ENCODE measurements around the gene DRICH1. TPM values are rescaled to one million over a fixed set of nuclear protein-coding genes. Genes with fewer than 3 reads are reported as not detected.
"Not testable (repeated sequence)": the region's sequence is repeated elsewhere in the genome, so short reads cannot be mapped to it uniquely, and the experiment has no call there.

The DRICH1 gene, protein sequence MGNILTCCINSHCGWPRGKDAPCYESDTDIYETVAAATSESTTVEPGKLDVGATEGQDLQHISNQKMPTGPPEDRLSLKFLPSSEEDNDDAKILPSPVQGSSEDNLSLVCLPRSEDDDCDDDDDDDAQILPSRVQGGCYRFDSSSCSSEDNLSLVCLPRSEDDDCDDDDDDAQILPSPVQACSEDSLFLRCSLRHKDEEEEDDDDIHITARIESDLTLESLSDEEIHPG
- polyA plus RNA-seq (ENCODE audit: insufficient read length in 4 of 4) = 1 to 10 TPM in 3 of 4 donors, under 1 TPM in 1; 0.59 to 7.1 (median 2.5) TPM

DNA sequence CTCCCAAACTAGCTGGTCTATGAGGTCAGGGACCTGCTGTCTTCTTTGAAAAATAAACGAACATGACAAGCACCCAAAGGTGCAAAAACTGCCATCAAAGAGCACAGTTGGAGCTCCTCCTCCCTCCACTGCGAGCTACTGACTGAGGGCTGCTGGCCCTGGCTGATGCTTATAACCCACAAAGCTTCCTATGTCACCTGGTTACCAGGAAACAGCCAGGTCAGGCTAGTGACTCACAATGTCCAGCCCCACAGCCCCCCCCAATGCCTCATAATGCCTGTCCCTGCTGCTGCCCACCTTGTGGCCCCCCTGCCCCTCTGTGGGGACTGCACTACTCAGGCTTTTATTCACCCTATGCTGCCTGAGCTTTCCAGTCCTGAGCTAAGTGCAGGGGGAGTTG lies at the start of gene DRICH1:
Gene DRICH1 (minus strand): TSS at position 144 of the 400 bp plus-strand sequence. CDS start 298 bp downstream, outside the sequence.
- no peak for DNase-seq (ENCODE audit: low read depth in 4 of 4, low spot score in 2 of 4)

DNA sequence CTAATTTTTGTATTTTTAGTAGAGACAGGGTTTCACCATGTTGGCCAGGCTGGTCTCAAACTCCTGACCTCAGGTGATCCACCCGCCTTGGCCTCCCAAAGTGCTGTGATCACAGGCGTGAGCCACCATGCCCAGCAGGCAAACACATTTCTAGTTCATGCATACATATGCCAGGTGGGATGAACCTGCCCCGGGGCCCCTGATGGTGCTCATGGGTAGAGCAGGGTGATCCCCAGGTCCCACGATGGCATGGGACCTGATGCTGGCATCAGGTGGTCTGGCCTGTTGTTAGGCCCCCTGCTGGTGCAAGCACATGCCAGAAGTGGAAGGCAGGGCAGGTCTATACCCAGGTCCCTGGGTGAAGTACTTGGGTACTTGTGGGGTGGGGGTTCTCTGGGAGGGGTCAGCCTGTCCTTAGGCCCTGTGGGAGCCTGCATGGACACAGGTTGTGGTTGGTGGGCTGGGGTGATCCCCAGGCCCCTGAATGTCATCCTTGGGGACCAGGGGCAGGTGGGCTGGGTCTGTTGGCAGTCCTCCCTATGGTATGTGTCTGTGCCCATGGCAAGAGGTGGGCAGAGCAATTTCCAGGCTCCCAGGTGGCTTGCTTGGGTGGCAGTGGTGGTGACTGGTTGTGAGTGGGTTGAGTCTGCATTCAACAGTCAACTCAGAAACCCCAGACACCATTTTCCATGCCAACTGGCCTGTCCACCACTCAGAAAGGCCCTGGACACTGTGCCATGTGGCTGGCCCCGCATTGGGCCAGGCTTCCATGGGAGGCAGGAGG lies 49.1 kb upstream of the DRICH1 start:
- DNase-seq (ENCODE audit: low read depth in 4 of 4, low spot score in 2 of 4) = no peak

DNA sequence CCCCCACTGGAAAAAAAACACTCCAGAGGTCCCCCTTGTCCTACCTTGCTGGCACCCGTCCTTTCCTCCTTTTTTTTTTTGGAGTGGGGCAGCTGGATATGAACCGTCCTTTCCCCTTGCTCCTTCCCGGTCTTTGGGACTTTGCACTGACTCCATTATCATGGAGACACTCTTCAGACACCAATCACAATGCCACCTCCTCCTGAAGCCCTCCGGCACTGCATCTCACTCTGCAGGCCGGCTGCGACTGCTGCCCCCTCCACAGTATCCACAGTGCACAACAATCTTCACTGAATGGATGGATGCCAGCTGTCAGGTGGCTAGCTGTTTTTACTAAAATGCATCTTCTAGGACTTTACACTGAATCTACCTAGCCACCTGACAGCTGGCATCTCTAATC lies 46.0 kb upstream of the DRICH1 start:
- no peak for DNase-seq (ENCODE audit: low read depth in 4 of 4, low spot score in 2 of 4)

DNA sequence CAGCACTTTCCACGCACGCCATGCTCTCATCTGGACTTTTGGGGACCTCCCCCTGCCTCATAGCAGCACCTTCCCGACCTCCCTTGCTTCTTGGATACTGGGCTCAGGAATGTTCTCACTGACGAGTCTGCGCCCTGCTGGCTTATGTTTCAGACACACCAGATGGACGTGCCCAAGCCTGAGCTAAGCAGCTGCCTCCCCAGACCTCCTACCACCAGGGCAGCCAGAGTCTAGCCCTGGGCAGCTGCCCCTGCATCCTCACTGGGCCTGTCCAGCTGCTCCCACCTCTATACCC lies 45.5 kb upstream of the DRICH1 start:
- DNase-seq (ENCODE audit: low read depth in 4 of 4, low spot score in 2 of 4) = no peak

DNA sequence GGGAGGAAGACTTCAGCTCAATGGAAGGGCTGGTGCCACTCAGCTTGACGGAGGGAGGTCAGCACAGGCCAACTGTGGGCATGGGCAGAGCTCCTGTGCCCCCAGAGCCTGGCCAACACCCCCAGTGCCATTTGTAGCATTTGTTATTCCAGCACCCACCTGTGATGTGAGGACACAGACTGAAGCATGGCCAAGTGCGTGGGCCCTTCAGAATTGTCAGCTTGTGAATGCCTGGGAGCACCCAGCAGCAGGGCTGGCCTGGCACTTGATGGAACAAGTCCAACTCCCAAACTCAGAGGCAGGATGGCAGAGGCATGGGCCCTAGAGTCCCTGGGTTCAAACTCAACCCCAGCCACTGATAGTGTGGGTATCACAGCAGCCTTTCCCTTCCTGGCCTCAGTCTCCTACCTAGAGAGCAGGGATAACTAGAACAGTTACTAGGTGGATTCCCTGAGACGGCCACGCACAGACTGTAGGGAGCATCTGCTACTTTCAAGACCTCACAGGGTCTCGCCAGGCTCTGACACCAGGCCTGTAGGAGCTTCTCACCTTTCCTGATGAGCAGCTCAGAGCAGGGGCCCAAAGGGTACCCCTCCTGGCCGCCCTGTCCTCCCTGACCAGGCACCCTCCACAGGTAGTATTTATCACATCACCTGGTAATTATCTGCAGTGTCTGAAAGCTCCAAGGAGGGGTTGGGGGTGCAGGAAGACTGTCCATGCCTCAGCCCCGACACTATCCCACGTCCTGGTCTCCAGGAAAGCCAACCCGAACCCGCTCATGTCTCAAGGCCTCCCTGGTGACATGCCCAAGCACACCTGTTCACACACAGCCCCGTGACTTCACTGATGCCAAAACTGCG lies 45.0 kb upstream of the DRICH1 start:
- not testable (repeated sequence) for DNase-seq (ENCODE audit: low read depth in 4 of 4, low spot score in 2 of 4)

DNA sequence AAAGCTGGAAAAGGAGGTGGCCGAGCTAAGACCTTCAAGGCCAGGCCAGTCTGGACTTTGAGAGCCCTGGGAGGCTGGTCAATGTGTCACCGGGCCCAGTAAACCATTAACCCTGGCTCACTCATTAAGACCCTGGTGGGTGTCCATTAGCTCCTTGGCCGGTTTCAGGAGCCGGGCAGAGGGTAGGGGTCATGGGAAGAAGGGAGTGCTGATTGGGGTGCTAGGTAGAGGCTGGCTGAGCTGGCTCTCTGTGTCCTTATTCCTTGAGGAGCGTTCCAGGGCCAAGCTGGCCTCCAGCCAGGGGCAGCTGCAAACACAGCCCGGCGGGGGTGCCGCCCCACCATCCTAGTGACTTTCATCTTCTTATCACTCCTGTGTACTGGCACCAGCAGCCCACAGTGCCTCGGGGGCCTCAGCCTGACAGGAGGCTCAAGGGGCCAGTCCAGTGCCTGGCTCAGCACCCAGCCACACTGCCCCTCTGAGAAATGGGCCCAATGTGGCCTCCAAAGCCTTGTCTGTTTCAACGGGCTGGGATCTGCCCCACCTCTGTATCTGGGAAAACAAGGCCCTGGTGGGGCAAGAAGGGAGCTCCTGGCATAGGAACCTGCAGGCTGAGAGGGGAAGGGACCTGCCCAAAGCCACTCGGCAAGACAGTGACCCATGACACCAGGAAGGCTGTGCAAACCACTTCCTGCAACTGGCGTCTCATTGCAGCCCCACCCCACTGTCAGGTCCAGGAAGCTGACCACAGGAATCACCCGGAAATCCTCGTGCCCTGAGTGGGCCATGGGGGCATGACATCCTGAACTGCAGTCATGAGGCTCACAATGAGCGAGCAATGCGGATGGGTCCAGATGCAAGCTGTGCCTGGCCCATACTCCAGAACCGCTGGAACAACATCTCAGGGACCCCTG lies 43.6 kb upstream of the DRICH1 start:
- DNase-seq (ENCODE audit: low read depth in 4 of 4, low spot score in 2 of 4) = peak in 1 of 4 donors; percentile 4

DNA sequence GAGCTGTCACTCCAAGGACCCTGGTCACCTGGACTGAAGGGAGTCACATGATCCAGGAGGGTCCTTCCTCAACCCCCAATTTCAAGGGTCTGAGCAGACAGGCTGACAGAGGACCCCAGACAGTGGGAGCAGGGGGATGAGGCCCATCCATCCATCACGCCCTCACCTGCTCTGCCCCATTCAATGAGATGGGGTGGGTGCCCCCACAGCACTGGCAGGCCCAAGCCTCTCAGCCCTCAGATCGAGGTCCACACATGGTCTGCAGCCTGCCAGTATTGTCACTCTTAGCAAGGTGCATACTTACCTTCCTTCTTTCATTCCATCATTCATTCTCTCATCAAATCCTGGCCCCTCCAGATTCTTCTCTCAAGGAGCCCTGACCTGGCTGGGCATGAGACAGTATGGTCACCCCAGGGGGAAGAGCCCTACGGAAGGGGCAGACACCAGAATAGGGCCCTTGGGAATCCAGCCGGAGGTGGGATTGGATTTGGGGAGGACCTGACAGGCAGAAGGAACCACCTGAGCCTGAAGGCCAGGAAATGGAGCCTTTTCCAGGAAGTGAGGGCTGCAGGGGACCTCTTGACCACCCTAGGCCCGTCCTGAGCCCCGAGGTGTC lies 42.9 kb upstream of the DRICH1 start:
- not testable (repeated sequence) for DNase-seq (ENCODE audit: low read depth in 4 of 4, low spot score in 2 of 4)

DNA sequence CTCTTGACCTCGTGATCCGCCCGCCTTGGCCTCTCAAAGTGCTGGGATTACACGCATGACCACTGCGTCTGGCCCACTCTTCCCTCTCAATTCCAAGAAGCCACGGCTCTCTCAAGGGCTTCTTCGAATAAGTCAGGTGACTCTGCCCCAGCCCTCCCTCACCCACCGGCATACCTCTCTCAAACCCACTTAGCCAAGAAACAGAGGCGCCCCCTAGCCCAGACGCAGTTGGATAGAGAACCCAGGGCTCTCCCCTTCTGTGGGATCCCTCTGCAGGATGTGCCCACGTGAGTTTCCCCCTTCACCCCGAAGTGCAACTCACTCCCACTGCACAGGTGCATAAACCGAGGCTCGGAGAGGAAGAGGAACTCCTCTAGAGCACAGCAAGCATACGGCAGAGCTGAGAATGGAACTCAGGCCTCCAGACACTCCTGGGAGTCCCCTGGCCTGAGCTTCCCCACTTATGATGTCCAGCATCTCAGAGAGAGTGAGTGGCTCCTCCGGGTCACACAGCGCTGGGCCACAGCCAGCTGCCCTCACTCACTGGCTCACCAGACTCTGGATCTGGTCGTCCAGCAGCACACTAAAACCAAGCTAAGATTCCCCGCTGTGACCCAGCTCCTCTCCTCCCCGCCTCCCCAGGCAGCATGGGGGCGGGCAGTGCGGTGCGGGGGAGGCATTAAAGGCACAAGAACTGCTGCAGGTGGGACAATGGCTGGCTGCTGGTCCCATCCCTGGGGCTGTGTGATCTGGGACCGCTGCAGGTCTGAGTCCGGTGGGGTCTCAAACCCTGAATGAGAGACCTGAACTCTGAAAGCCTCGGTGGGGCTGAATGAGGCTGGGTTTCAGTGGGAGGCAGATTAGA lies 41.9 kb upstream of the DRICH1 start:
- no peak for DNase-seq (ENCODE audit: low read depth in 4 of 4, low spot score in 2 of 4)

DNA sequence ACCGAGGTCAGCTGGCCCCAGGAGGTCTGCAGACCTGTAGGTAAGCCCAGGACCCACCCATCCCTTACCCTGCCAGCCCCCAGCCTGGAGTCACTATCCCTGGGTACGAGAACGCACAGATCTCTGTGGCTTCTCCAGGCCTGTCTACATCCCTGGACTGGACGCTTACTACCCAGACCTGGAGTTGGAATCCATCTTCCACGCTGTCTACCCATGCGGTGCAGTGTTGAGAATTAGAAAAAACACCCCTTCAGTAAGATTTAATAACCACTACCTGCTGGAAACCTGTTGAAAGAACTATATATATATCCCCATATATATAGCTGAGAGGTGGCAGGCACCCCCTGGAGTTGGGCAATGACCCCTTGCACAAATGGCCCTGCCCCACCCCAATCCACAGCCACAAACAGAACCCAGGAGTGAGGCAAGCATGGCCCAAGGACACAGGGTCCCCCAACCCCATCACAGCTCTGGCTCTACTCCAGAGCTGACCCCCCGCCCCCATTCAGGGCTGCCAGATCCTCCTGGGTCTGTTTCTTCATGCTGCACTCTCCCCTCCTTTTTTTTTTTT lies 41.0 kb upstream of the DRICH1 start:
- DNase-seq (ENCODE audit: low read depth in 4 of 4, low spot score in 2 of 4) = no peak

DNA sequence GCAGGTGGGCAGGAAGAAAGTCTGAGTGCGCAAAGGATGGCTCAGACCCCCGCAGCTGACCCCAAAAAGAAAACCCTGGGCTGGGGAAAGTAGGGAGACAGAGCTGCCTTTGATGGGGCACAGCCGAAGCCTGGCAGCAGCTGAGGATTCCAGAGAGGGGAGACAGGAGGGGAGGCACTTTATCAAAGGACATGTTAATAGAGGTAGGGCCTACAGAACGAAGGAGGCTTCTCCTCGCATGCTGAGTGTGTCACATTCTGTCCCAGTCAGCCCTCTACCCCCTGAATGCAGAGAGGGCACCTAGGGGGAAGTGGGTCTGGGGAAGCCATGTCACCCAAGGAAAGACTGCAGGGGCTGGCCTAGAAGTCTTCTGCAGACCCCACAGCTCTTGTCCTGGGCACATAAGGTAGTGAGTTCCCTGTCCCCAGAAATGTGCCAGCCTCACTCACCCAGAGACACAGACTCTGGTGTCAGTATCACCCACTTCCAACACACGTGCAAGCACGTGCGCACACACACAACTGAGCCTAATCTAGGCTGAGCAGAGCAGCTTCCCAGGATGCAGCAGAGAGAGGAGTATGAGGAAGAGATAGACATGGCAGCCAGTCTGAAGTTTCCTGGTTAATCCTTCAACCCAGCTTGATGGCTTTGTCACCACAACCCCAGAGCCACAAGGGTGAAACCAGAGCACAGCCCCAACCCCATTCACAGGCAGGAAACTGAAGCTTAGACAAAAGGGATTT lies 40.4 kb upstream of the DRICH1 start:
- DNase-seq (ENCODE audit: low read depth in 4 of 4, low spot score in 2 of 4) = not testable (repeated sequence)

DNA sequence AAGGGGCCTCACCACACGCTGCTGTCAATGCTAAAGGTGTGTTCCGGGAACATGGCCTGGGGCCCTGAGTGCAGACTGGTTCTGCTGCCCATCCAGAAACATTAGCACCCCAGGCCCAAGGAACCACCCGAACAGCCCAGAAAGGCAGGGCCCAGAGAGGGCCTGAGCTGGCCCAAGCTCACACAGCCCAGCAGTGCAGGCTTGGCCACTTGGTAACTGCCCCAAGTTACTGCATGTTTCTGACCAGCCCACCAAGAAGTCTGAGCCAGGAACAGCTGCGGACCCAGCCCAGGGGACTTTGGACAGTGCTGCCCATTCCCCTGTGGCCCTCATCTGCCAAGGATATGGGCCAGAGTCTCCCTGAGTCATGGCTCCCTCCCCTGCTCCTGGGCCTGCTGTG lies 39.3 kb upstream of the DRICH1 start:
- DNase-seq (ENCODE audit: low read depth in 4 of 4, low spot score in 2 of 4) = not testable (repeated sequence)

DNA sequence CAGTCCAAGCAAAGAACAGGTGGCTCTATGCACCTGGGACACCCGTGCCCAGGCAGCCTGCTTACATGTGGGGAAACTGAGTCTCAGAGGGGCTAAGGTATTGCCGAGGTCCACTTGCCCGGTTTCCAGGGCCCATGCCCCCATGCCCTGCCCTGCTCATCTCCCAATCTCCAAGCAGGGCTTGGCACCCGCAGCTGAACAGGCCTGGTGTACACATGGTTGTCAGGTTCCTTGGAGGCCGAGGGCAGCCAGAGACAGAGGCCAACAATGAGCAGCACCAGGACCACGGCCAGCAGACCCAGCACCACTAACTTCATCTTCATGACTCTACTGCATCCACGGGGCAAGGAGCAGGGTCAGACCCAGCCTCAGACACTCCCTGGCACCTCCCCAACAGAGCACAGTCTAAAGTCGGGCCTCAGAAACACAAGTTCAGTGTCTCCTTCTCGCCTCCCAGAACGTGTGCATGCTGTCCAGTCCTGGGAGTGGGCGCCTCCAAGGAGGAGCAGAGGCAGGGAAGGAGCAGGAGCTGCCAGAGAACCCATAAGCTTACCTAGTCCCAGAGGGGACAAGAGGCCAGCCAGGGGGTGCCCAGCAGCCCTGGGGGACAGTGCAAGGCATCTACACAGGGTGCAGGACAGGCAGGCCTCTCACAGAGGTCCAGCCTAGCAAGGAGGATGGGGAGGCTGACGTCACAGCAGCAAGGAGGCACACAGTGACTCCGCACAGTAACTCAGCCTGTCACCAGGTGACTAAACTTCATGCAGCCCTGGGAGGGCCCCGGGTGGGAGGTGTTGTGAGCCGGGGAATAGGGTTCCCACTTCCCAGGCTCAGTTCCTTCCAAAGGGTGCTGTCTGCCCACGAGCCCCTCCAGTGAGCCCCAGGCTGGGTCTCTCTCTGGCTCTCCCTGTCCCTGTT lies 38.5 kb upstream of the DRICH1 start:
- no peak for DNase-seq (ENCODE audit: low read depth in 4 of 4, low spot score in 2 of 4)

DNA sequence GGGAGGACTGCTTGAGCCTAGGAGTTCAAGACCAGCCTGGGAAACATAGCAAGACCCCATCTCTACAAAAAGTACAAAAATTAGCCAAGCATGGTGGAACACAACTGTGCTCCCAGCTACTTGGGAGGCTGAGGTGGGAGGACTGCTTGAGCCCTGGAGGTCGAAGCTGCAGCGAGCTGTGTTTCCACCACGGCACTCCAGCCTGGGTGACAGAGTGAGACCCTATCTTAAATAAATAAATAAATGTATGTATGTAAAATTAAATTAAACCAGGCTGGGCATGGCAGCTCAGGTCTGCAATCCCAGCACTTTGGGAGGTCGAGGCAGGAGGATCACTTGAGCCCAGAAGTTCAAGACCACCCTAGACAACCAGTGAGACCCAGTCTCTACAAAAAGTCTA lies 28.3 kb upstream of the DRICH1 start:
- DNase-seq (ENCODE audit: low read depth in 4 of 4, low spot score in 2 of 4) = not testable (repeated sequence)

DNA sequence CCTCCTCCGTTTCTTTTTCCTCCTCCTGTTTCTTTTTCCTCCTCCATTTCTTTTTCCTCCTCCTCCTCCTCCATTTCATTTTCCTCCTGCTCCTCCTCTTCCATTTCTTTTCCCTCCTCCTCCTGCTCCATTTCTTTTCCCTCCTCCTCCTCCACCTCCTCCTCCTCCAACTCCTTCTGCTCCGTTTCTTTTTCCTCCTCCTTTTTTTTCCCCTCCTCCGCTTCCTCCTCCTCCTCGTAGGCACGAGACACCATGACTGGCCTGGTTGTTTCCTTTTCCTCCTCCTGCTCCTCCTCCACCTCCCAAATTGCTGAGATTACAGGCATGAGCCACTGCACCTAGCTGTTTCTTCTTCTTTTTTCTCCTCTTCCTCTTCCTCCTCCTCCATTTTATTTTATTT lies 25.6 kb upstream of the DRICH1 start:
- no peak for DNase-seq (ENCODE audit: low read depth in 4 of 4, low spot score in 2 of 4)

DNA sequence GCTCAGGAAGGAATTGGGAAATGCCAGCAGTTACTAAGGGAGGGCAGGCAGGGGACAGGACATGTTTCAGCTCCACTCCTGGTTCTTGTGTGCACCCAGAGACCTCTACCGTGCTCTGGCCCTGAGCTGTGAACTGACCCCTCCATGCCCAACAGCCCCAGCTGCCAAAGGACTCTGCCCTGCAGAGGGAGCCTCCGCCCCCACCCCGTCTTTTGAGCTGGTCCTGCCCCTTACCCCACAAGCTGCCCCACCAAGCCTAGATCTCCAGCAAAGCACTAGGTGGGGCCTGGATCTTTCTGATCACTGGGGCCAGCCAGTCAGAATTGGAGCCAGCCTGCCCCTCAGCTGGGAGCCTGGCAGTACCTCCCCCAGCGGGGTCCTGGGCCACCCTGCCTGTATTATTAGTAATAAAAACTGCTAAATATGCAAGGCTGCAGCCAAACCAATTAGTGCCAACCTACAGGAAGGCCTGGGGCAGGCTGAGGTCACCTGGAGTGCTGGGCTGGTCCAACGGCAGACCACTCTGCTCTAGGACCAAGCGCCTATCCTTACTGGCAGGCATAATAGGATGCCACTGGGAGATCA lies 23.9 kb upstream of the DRICH1 start:
- DNase-seq (ENCODE audit: low read depth in 4 of 4, low spot score in 2 of 4) = no peak

DNA sequence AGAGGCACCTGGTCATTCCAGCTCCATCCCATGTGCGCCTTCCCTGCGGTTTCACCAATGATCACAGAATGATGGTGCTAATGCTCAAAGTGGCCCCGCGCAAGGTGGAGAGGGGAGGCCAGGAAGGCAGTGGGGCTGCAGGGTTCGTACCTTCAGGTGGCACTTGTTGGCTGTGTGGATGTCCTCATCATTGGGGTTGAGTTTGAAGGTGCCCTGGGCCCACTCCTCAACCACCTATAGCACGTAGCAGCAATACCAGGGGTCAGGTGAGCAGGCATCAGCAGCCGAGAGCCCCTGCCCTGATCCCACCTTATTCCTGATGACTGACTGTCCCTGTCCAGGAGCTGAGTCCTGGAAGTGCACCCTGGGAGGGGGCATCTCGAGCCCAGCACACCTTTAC lies 20.6 kb upstream of the DRICH1 start:
- no peak for DNase-seq (ENCODE audit: low read depth in 4 of 4, low spot score in 2 of 4)
